Nephron (organoid): ENCODE results near the gene LCN2.

Source experiments
- H3K27ac Mint-ChIP-seq, 3 experiments: 2 replicates each; pipeline ENCODE4 v1.8.0; 2020; ENCODE audit warnings: mixed read lengths in 3 of 3, mild to moderate bottlenecking in 2 of 3, moderate library complexity in 1 of 3
- H3K27me3 Mint-ChIP-seq: 2 replicates; pipeline ENCODE4 v1.8.0; 2021; ENCODE audit warnings: low read depth, mild to moderate bottlenecking, moderate library complexity, mixed read lengths
- H3K36me3 Mint-ChIP-seq: 2 replicates; pipeline ENCODE4 v1.8.0; 2020; ENCODE audit warnings: low read depth, mixed read lengths
- H3K4me1 Mint-ChIP-seq: 2 replicates; pipeline ENCODE4 v1.8.0; 2020; ENCODE audit warnings: mixed read lengths
- H3K4me3 Mint-ChIP-seq, 3 experiments: 2 replicates each; pipeline ENCODE4 v1.8.0; 2020; ENCODE audit warnings: mild to moderate bottlenecking in 3 of 3, mixed read lengths in 3 of 3, moderate library complexity in 2 of 3
- H3K9me3 Mint-ChIP-seq: 2 replicates; pipeline ENCODE4 v1.8.0; 2020; ENCODE audit warnings: mixed read lengths
- CTCF ChIP-seq, 3 experiments: fragments of 200-600 bp; sonication (generic); IDR thresholded peaks; one replicate each; pipeline ENCODE4 v1.5.0; 2021; ENCODE audit warnings: antibody characterized with exemption in 3 of 3; ENCODE audit not compliant: unreplicated experiment in 3 of 3

The LCN2 gene

GRCh38 chr9:128102196-128102595 lies 47.1 kb upstream of the LCN2 start:
- H3K4me1 Mint-ChIP-seq = peaks cover 68% of the 10 kb centered on the region
- H3K27ac Mint-ChIP-seq = peak overlapping the region; percentile 6 to 86 (median 22)
- H3K36me3 Mint-ChIP-seq = peaks cover 25% of the 10 kb centered on the region
- no peaks in the 10 kb centered on the region for H3K9me3 Mint-ChIP-seq
- H3K4me3 Mint-ChIP-seq = peak overlapping the region in 1 of 3 experiments; percentile 71
- H3K27me3 Mint-ChIP-seq = no peaks in the 10 kb centered on the region
- no peak for TF ChIP-seq CTCF (IDR thresholded peaks at IDR 0.05; ENCODE audit: unreplicated experiment in 3 of 3)

GRCh38 chr9:128102861-128103588 lies 46.2 kb upstream of the LCN2 start:
- peaks cover 31% of the 10 kb centered on the region for H3K36me3 Mint-ChIP-seq
- peak overlapping the region; percentile 6 to 86 (median 55) for H3K27ac Mint-ChIP-seq
- H3K9me3 Mint-ChIP-seq = no peaks in the 10 kb centered on the region
- H3K27me3 Mint-ChIP-seq = no peaks in the 10 kb centered on the region
- H3K4me1 Mint-ChIP-seq = peaks cover 71% of the 10 kb centered on the region
- peak overlapping the region; percentile 46 to 71 (median 52) for H3K4me3 Mint-ChIP-seq
- no peak for TF ChIP-seq CTCF (IDR thresholded peaks at IDR 0.05; ENCODE audit: unreplicated experiment in 3 of 3)

GRCh38 chr9:128103589-128103962 lies 45.7 kb upstream of the LCN2 start:
- peak overlapping the region in 1 of 3 experiments; percentile 86 for H3K27ac Mint-ChIP-seq
- no peaks in the 10 kb centered on the region for H3K27me3 Mint-ChIP-seq
- peak; percentile 24 to 33 (median 25) for TF ChIP-seq CTCF (IDR thresholded peaks at IDR 0.05; ENCODE audit: unreplicated experiment in 3 of 3)
- peaks cover 33% of the 10 kb centered on the region for H3K36me3 Mint-ChIP-seq
- H3K9me3 Mint-ChIP-seq = no peaks in the 10 kb centered on the region
- no peak overlapping the region for H3K4me3 Mint-ChIP-seq
- peaks cover 67% of the 10 kb centered on the region for H3K4me1 Mint-ChIP-seq

GRCh38 chr9:128104171-128104618 lies 45.1 kb upstream of the LCN2 start:
- Mint-ChIP-seq H3K4me3 (peak overlapping the region in 2 of 3 experiments; percentile 34 to 52), H3K36me3 (peaks cover 33% of the 10 kb centered on the region), H3K27ac (peak overlapping the region; percentile 61 to 87 (median 86)), H3K27me3 (no peaks in the 10 kb centered on the region), H3K9me3 (no peaks in the 10 kb centered on the region), H3K4me1 (peaks cover 66% of the 10 kb centered on the region)
- no peak for TF ChIP-seq CTCF (IDR thresholded peaks at IDR 0.05; ENCODE audit: unreplicated experiment in 3 of 3)

GRCh38 chr9:128105538-128106175 lies 43.6 kb upstream of the LCN2 start:
- Mint-ChIP-seq H3K27ac (no peak overlapping the region), H3K36me3 (peaks cover 40% of the 10 kb centered on the region), H3K4me3 (no peak overlapping the region), H3K9me3 (no peaks in the 10 kb centered on the region), H3K4me1 (peaks cover 60% of the 10 kb centered on the region), H3K27me3 (no peaks in the 10 kb centered on the region)
- TF ChIP-seq CTCF (IDR thresholded peaks at IDR 0.05; ENCODE audit: unreplicated experiment in 3 of 3) = no peak
